Cardiac septum (tissue), 1 donor: ENCODE measurements around the gene SMIM35. TPM values are rescaled to one million over a fixed set of nuclear protein-coding genes. Genes with fewer than 3 reads are reported as not detected.

Experiments used
- DNase-seq: peaks from one replicate; pipeline ENCODE4 v3.0.0-alpha.2; 2020; ENCODE audit warnings: low spot score
- intact Hi-C: fragments of 100-400 bp; cut with DNase I; formaldehyde crosslinking; loops from one replicate; pipeline ENCODE4 v1.14.0; 2022
- total RNA-seq: library from RNA; stranded (reverse); fragmentation: NEBNext Ultra II Directional; extraction: Animal tissue kit (Norgen Biotek cat#: 25700); gene quantifications from one replicate; pipeline ENCODE4 v1.2.1, GENCODE V29; 2021
- donor health status: DM: no; HTN: no; CAD: no.

The SMIM35 gene
- total RNA-seq, 1 donor from 2014 or later = not detected

- intact Hi-C loops = no loop called here
- DNase-seq = peak; percentile 62
Measured at GRCh38 chr11:118061586-118062125, 25.1 kb downstream of the SMIM35 start.

GRCh38 chr11:118060869-118061268 lies 25.9 kb downstream of the SMIM35 start:
- intact Hi-C loops = no loop called here
- DNase-seq = peak; percentile 73

- peak; percentile 61 for DNase-seq
- intact Hi-C loops = no loop called here
Measured at GRCh38 chr11:118060081-118060661, 26.6 kb downstream of the SMIM35 start.

- peak; percentile 63 for DNase-seq
- intact Hi-C loops = no loop called here
Measured at GRCh38 chr11:118059246-118059940, 27.4 kb downstream of the SMIM35 start.

- peak; percentile 57 for DNase-seq
- intact Hi-C loops = no loop called here
Measured at GRCh38 chr11:118058311-118059245, 28.2 kb downstream of the SMIM35 start.

GRCh38 chr11:118057251-118058145 lies 29.3 kb downstream of the SMIM35 start:
- intact Hi-C loops = no loop called here
- peak; percentile 29 for DNase-seq

- intact Hi-C loops = no loop called here
- DNase-seq = peak; percentile 47
Measured at GRCh38 chr11:118056806-118057205, 30.0 kb downstream of the SMIM35 start.

- DNase-seq = no peak
- intact Hi-C loops = loop anchor here (2.0 kb wide), 1 partner anchor 211 kb away; no protein-coding TSS in a partner anchor
Measured at GRCh38 chr11:118055966-118056365, 30.8 kb downstream of the SMIM35 start.

GRCh38 chr11:118054712-118055640 lies 31.8 kb downstream of the SMIM35 start:
- intact Hi-C loops = loop anchor here (2.0 to 5.0 kb wide), 3 partner anchors 108 to 238 kb away; no protein-coding TSS in a partner anchor
- DNase-seq = peak; percentile 22

- intact Hi-C loops = loop anchor here (5.0 kb wide), 2 partner anchors 105 to 235 kb away; no protein-coding TSS in a partner anchor
- peak; percentile 71 for DNase-seq
Measured at GRCh38 chr11:118052581-118053206, 34.1 kb downstream of the SMIM35 start.

GRCh38 chr11:118051611-118052461 lies 34.9 kb downstream of the SMIM35 start:
- DNase-seq = peak; percentile 53
- intact Hi-C loops = loop anchor here (5.0 kb wide), 2 partner anchors 105 to 235 kb away; no protein-coding TSS in a partner anchor

- DNase-seq = no peak
- intact Hi-C loops = loop anchor here (5.0 kb wide), 2 partner anchors 104 to 234 kb away; no protein-coding TSS in a partner anchor
Measured at GRCh38 chr11:118051136-118051610, 35.6 kb downstream of the SMIM35 start.

GRCh38 chr11:118050208-118050891 lies 36.4 kb downstream of the SMIM35 start:
- DNase-seq = peak; percentile 53
- intact Hi-C loops = loop anchor here (5.0 kb wide), 2 partner anchors 103 to 233 kb away; no protein-coding TSS in a partner anchor

GRCh38 chr11:118049771-118050170 lies 37.0 kb downstream of the SMIM35 start:
- peak; percentile 27 for DNase-seq
- intact Hi-C loops = loop anchor here (5.0 kb wide), 2 partner anchors 102 to 232 kb away; no protein-coding TSS in a partner anchor
